HG03064 (cell line): ENCODE results near the gene MTO1.
"Not testable (repeated sequence)": the region's sequence is repeated elsewhere in the genome, so short reads cannot be mapped to it uniquely, and the experiment has no call there.

Experiments
- ATAC-seq: cut with Tn5 transposase; IDR thresholded peaks from one replicate; pipeline ENCODE4 v1.9.1; 2021; ENCODE audit warnings: low read depth; ENCODE audit not compliant: unreplicated experiment

The MTO1 gene

GRCh38 chr6:73461537-73462350 lies at the start of gene MTO1:
TSS of gene MTO1 (plus strand) at chr6:73461737. CDS start at chr6:73461855, 118 bp downstream.
- ATAC-seq = peak; percentile 98

GRCh38 chr6:73413102-73413501 lies 48.4 kb upstream of the MTO1 start:
- ATAC-seq = no peak

GRCh38 chr6:73418081-73418741 lies 43.3 kb upstream of the MTO1 start:
- no peak for ATAC-seq

GRCh38 chr6:73421534-73421933 lies 40.0 kb upstream of the MTO1 start:
- no peak for ATAC-seq

- ATAC-seq = no peak
These were observed 26.3 kb upstream of the MTO1 start for GRCh38 chr6:73435236-73435635.

GRCh38 chr6:73443555-73443954 lies 18.0 kb upstream of the MTO1 start:
- no peak for ATAC-seq

- ATAC-seq = peak; percentile 58
These were observed 10.1 kb upstream of the MTO1 start for GRCh38 chr6:73451223-73452106.

- peak; percentile 68 for ATAC-seq
These were observed 9.5 kb upstream of the MTO1 start, which contains the start of gene CGAS for GRCh38 chr6:73452107-73452461. TSS of gene CGAS (minus strand) at chr6:73452297. CDS start at chr6:73452181, 116 bp downstream.

- ATAC-seq = no peak
These were observed 5.5 kb upstream of the MTO1 start for GRCh38 chr6:73455865-73456629.

- ATAC-seq = not testable (repeated sequence)
These were observed 2.1 kb upstream of the MTO1 start for GRCh38 chr6:73459474-73459873.

GRCh38 chr6:73460056-73460455 lies 1.5 kb upstream of the MTO1 start:
- no peak for ATAC-seq

- ATAC-seq = peak; percentile 87
These were observed 10.3 kb downstream of the MTO1 start for GRCh38 chr6:73471686-73472290.

GRCh38 chr6:73476723-73477122 lies 15.2 kb downstream of the MTO1 start:
- ATAC-seq = no peak

- no peak for ATAC-seq
These were observed 15.9 kb downstream of the MTO1 start for GRCh38 chr6:73477407-73477806.

- ATAC-seq = no peak
These were observed 20.4 kb downstream of the MTO1 start for GRCh38 chr6:73481969-73482368.

GRCh38 chr6:73484438-73484837 lies 22.9 kb downstream of the MTO1 start:
- no peak for ATAC-seq

- ATAC-seq = no peak
These were observed 25.9 kb downstream of the MTO1 start for GRCh38 chr6:73487473-73487872.

GRCh38 chr6:73491377-73491776 lies 29.8 kb downstream of the MTO1 start:
- ATAC-seq = no peak

- no peak for ATAC-seq
These were observed 36.4 kb downstream of the MTO1 start for GRCh38 chr6:73497915-73498314.
